K562 (cell line): ENCODE results near the gene PTH1R. TPM values are rescaled to one million over a fixed set of nuclear protein-coding genes. Genes with fewer than 3 reads are reported as not detected.
A peak's percentile ranks its signal among the peaks of the same experiment; 100 is the strongest.

Experiments
- ATAC-seq: fragments of 200-7000 bp; cut with Tn5 transposase; 3 replicates; pipeline ENCODE4 v1.9.1; 2020; ENCODE audit warnings: moderate library complexity
- BruUV-seq: library from RNA; stranded (reverse); fragments of 400-500 nt; replicated peaks from 2 replicates; lab custom pipeline; 2021; lab: Mats Ljungman, UMichigan
- CTCF ChIA-PET: fragments of 300-600 bp; formaldehyde crosslinking; extraction: SDS; loops from one replicate; lab custom pipeline; 2021; ENCODE audit warnings: low intra/inter-chr PET ratio; lab: Yijun Ruan, JAX
- POLR2A ChIA-PET: fragments of 300-600, 350-650 bp; sonication (Branson Sonifier 250); formaldehyde crosslinking; extraction: SDS; loops from one replicate; lab custom pipeline; 2021; ENCODE audit warnings: antibody characterized with exemption, inconsistent platforms; lab: Yijun Ruan, JAX
- DNase-seq, 4 experiments: peaks; one replicate each; pipeline versions ENCODE4 v3.0.0 to v3.0.0-alpha.2; 2011 to 2018; ENCODE audit warnings: low spot score in 3 of 4, mixed read lengths in 3 of 4; ENCODE audit errors: extremely low read depth in 1 of 4
- FAIRE-seq: peaks from 2 replicates; lab custom pipeline; 2011; peaks lifted over from hg19 to GRCh38; lab: Jason Lieb, UNC
- H2AFZ ChIP-seq: 2 replicates; pipeline ENCODE4 v1.6.0; 2011; ENCODE audit warnings: low read depth, low read length, control low read depth, inconsistent platforms
- H3K27ac ChIP-seq: fragments of 200-600 bp; 3 replicates; pipeline ENCODE4 v1.8.0; 2011; ENCODE audit warnings: low read depth, mild to moderate bottlenecking, control low read depth, inconsistent platforms, low read length, moderate library complexity, mixed read lengths; ENCODE audit errors: extremely low read depth
- H3K27me3 ChIP-seq, 2 experiments: fragments of 300-600 bp in 1 of 2; 2 replicates in 1 of 2; 3 replicates in 1 of 2; pipeline versions ENCODE4 v1.6.0 to v1.8.0; 2011; ENCODE audit warnings: inconsistent platforms in 2 of 2, low read length in 2 of 2, mild to moderate bottlenecking in 1 of 2, mixed read lengths in 1 of 2, moderate library complexity in 1 of 2; ENCODE audit not compliant: control insufficient read depth in 2 of 2, insufficient read depth in 2 of 2
- H3K36me3 ChIP-seq: fragments of 300-600 bp; 3 replicates; pipeline ENCODE4 v1.8.0; 2011; ENCODE audit warnings: mild to moderate bottlenecking, low read length, inconsistent platforms; ENCODE audit not compliant: control insufficient read depth, insufficient read depth
- H3K4me1 ChIP-seq, 2 experiments: fragments of 200-600 bp in 1 of 2; replicated peaks in 1 of 2; 2 replicates in 1 of 2; 3 replicates in 1 of 2; pipeline versions ENCODE4 v1.5.1 to v1.8.0; 2011; ENCODE audit warnings: inconsistent platforms in 2 of 2, low read length in 2 of 2, mild to moderate bottlenecking in 1 of 2, mixed read lengths in 1 of 2, moderate library complexity in 1 of 2; ENCODE audit not compliant: control insufficient read depth in 2 of 2, insufficient read depth in 2 of 2
- H3K4me2 ChIP-seq: 2 replicates; pipeline ENCODE4 v1.6.1; 2011; ENCODE audit warnings: low read length, control low read depth, inconsistent platforms, mixed read lengths; ENCODE audit not compliant: insufficient read depth
- H3K4me3 ChIP-seq: fragments of 200-600 bp; sonication (generic), shearing (Covaris generic); 2 replicates; pipeline ENCODE4 v1.5.1; 2016; ENCODE audit warnings: control low read depth, inconsistent platforms
- H3K79me2 ChIP-seq: fragments of 200-600 bp; 3 replicates; pipeline ENCODE4 v1.8.0; 2011; ENCODE audit warnings: low read length, inconsistent platforms; ENCODE audit not compliant: control insufficient read depth, insufficient read depth
- H3K9ac ChIP-seq, 2 experiments: 2 replicates each; pipeline versions ENCODE4 v1.6.0 to v1.6.1; 2011; ENCODE audit warnings: low read depth in 2 of 2, low read length in 2 of 2, control low read depth in 1 of 2, inconsistent platforms in 1 of 2, mild to moderate bottlenecking in 1 of 2, mixed read lengths in 1 of 2; ENCODE audit not compliant: insufficient read depth in 1 of 2
- H3K9me1 ChIP-seq: one replicate; pipeline ENCODE4 v1.6.0; 2011; ENCODE audit warnings: inconsistent platforms, mild to moderate bottlenecking, low read length, moderate library complexity; ENCODE audit not compliant: control insufficient read depth, insufficient read depth
- H3K9me3 ChIP-seq: replicated peaks from 2 replicates; pipeline ENCODE4 v1.5.1; 2011; ENCODE audit warnings: low read depth, low read length, inconsistent platforms; ENCODE audit not compliant: control insufficient read depth, insufficient read depth
- H4K20me1 ChIP-seq: replicated peaks from 2 replicates; pipeline ENCODE4 v1.6.1; 2011; ENCODE audit warnings: low read length, inconsistent platforms, mixed read lengths; ENCODE audit not compliant: control insufficient read depth, insufficient read depth
- CBX2 ChIP-seq: fragments of 200-600 bp; sonication (generic); IDR thresholded peaks from one replicate; pipeline ENCODE4 v1.6.1; 2012; ENCODE audit warnings: mild to moderate bottlenecking, low read length, inconsistent platforms; ENCODE audit not compliant: insufficient read depth, poor library complexity, severe bottlenecking
- RCOR1 ChIP-seq, 2 experiments: IDR thresholded peaks; 2 replicates each; pipeline ENCODE4 v1.6.1; 2012; ENCODE audit warnings: low read depth in 2 of 2, low read length in 2 of 2, borderline replicate concordance in 1 of 2, improper control_type of control experiment in 1 of 2
- RFX1 ChIP-seq: fragments of 450-650 bp; IDR thresholded peaks from 2 replicates; pipeline ENCODE4 v1.6.1; 2016; ENCODE audit warnings: mild to moderate bottlenecking, moderate library complexity
- SIN3B ChIP-seq: fragments of 450-650 bp; IDR thresholded peaks from 2 replicates; pipeline ENCODE4 v1.6.1; 2017; ENCODE audit warnings: low read depth, mild to moderate bottlenecking, moderate library complexity
- SMARCE1 ChIP-seq: fragments of 450-650 bp; IDR thresholded peaks from 2 replicates; pipeline ENCODE4 v1.7.1; 2016; ENCODE audit warnings: mild to moderate bottlenecking
- SMC3 ChIP-seq: conservative IDR thresholded peaks from 2 replicates; pipeline ENCODE4 v1.6.1; 2011; ENCODE audit warnings: low read depth, low read length, improper control_type of control experiment; ENCODE audit not compliant: insufficient read depth
- ZNF121 ChIP-seq: sonication (generic); formaldehyde crosslinking; conservative IDR thresholded peaks from 2 replicates; pipeline ENCODE4 v1.8.0; 2022; ENCODE audit warnings: missing genetic modification reagents
- ZNF124 ChIP-seq: sonication (generic); formaldehyde crosslinking; IDR thresholded peaks from 2 replicates; pipeline ENCODE4 v1.8.1; 2022; ENCODE audit warnings: missing genetic modification reagents
- WGBS: fragments of 100-300 bp; shearing (Covaris generic); methylation state at CpG from one replicate; pipeline ENCODE4 v1.1.6; 2016; ENCODE audit warnings: low coverage, mixed read lengths; ENCODE audit not compliant: insufficient coverage; ENCODE audit errors: missing lambda C conversion rate; 5-methylcytosine and 5-hydroxymethylcytosine counted together
- in situ Hi-C: fragments of 300-500 bp; cut with MboI; formaldehyde crosslinking; loops from 4 replicates; pipeline ENCODE4 v1.15.0; 2018; ENCODE audit warnings: inconsistent platforms, mixed read lengths
- intact Hi-C: fragments of 100-400 bp; cut with micrococcal nuclease; formaldehyde crosslinking; loops from 2 replicates; pipeline ENCODE4 v1.14.2; 2022
- polyA plus RNA-seq, 8 experiments: library from polyadenylated mRNA; depleted of rRNA in 4 of 8; stranded (reverse) in 5 of 8; unstranded in 3 of 8; fragments of >200 nt; fragmentation: Nextera tagmentation in 2 of 8; fragmentation: Illumina TruSeq in 1 of 8; extraction: Ambion mirVana in 2 of 8; extraction: Trizol in 1 of 8; gene quantifications; 2 replicates each; pipeline versions ENCODE4 v1.2.1 to v1.2.3, GENCODE V29; 2011 to 2014; ENCODE audit warnings: inconsistent platforms in 1 of 8, missing spikeins in 1 of 8
- total RNA-seq, 7 experiments: library from RNA; depleted of rRNA in 6 of 7; stranded (reverse); fragments of >200 nt in 6 of 7; fragmentation: Illumina TruSeq in 2 of 7; extraction: Trizol in 2 of 7; gene quantifications; 2 replicates each; pipeline versions ENCODE4 v1.2.1 to v1.2.3, GENCODE V29; 2011 to 2021; ENCODE audit warnings: low replicate concordance in 1 of 7
- TF ChIP-seq, protein P1 (sequence below): fragments of 450-650 bp; formaldehyde crosslinking; IDR thresholded peaks from 2 replicates; pipeline ENCODE4 v1.4.0; 2020; ENCODE audit warnings: mild to moderate bottlenecking, mixed read lengths
- TF ChIP-seq, protein P2 (sequence below): sonication (generic); formaldehyde crosslinking; IDR thresholded peaks from 2 replicates; pipeline ENCODE4 v1.9.0; 2022; ENCODE audit warnings: mild to moderate bottlenecking, missing genetic modification reagents
- TF ChIP-seq, protein P3 (sequence below): fragments of 450-650 bp; formaldehyde crosslinking; conservative IDR thresholded peaks from 2 replicates; pipeline ENCODE4 v1.4.0; 2022; ENCODE audit warnings: mild to moderate bottlenecking, missing genetic modification characterization
- TF ChIP-seq, protein P4 (sequence below), 3 experiments: IDR thresholded peaks in 2 of 3; conservative IDR thresholded peaks in 1 of 3; 2 replicates each; pipeline ENCODE4 v1.5.1; 2011 to 2012; ENCODE audit warnings: low read length in 3 of 3, mild to moderate bottlenecking in 3 of 3, control low read depth in 2 of 3, improper control_type of control experiment in 1 of 3, inconsistent platforms in 1 of 3, low read depth in 1 of 3, mixed read lengths in 1 of 3, moderate library complexity in 1 of 3; ENCODE audit not compliant: insufficient read depth in 2 of 3

The PTH1R gene
- total and polyA plus RNA-seq, 9 of the 15 experiments (the other 6 are each of a cell fraction or from before 2014, with no cell fraction given) = not detected

DNA sequence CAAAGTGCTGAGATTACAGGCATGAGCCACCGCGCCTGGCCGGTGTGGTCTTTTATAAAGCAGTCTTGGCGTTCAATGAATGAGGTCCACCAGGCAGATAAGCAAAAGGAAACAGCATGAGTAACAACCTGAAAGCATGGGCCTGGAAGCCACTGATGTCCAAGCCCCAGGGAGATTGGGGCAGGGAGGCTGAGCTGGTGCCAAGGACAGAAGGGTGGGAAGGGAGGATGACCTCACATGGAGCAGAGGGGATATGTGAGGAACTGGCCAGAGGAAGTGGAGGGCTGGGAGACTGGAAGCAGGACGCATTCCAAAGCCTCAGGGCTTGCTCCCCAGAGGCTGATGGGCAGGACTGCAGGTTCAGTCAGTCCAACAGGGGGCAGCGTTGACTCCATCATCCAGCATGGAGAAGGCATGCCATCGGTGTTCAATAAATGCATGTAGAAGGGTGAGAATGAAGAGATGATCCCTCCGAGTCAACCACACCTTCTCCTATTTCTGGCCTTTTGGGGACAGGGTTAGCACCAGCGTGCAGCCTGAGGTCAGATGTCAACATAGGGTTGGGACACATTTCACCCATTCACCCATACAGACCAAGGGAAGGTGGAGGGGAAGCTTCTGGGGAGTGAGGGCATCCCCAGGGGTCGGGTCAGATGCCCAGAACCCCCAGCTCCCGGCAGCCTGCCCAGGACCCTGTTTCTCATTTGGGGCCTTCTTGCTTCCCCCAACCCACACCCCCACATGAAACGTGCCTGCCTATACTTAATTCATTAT, 29.1 kb upstream of the PTH1R start (continued):
- TF ChIP-seq, protein P1, sequence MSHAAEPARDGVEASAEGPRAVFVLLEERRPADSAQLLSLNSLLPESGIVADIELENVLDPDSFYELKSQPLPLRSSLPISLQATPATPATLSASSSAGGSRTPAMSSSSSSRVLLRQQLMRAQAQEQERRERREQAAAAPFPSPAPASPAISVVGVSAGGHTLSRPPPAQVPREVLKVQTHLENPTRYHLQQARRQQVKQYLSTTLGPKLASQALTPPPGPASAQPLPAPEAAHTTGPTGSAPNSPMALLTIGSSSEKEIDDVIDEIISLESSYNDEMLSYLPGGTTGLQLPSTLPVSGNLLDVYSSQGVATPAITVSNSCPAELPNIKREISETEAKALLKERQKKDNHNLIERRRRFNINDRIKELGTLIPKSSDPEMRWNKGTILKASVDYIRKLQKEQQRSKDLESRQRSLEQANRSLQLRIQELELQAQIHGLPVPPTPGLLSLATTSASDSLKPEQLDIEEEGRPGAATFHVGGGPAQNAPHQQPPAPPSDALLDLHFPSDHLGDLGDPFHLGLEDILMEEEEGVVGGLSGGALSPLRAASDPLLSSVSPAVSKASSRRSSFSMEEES (CRISPR knock-in tag) = no peak
- TF ChIP-seq, protein P2, sequence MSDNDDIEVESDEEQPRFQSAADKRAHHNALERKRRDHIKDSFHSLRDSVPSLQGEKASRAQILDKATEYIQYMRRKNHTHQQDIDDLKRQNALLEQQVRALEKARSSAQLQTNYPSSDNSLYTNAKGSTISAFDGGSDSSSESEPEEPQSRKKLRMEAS = peak; percentile 36; the same call in 1 of the 2 replicates
- TF ChIP-seq RCOR1 (IDR thresholded peaks at IDR 0.05; ENCODE audit: borderline replicate concordance in 1 of 2, low read depth in 2 of 2, low read length in 2 of 2) = 0 out of 4 replicates have a peak, but pooled peaks of 1 of the 2 experiments have one; percentile 12
- TF ChIP-seq SMC3 = peak; percentile 50
- TF ChIP-seq RFX1 = no peak

DNA sequence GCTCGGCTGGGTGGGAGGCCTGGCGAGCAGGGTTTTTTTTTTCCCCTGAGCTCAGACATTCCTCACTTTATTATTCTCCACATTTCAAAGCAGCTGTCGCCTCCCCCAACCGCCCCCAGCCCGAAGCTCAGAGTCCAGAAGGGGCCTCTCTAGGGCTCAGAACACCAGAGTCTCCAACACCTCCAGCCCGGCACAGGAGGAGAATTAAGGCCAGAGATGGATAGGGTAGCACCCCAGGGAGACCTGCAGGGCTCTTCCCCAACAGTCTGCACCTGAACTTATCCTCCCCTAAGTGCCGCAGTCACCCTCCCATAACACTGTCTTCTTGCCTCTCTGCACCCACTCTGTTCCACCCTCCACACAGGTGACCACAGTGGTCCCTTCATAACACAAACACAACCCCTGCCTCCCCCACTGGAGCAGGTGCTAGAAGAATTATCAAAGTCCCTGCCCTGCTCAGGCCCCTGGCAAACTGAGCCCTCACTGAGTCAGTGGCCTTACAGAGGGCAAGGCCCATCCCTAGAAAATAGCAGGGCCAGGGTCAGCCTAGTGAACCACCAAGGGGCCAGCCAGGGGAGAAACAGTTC, 28.4 kb upstream of the PTH1R start:
- Histone ChIP-seq H3K79me2 (no peaks in the 10 kb centered on the region), H3K27me3 (peaks cover 7 to 68% of the 10 kb centered on the region in 2 experiments; a peak in 4 of 5 replicates), H2AFZ (no peak overlapping the region), H3K4me1 (peaks cover 11 to 17% of the 10 kb centered on the region in 2 experiments), H3K27ac (no peak overlapping the region), H3K4me2 (no peak overlapping the region), H3K9me1 (no peaks in the 10 kb centered on the region), H3K36me3 (no peaks in the 10 kb centered on the region), H3K9me3 (no peaks in the 10 kb centered on the region), H3K9ac (no peak overlapping the region), H4K20me1 (peaks cover 3% of the 10 kb centered on the region; the same call in 1 of the 2 replicates), H3K4me3 (no peak overlapping the region)
- no peak for DNase-seq
- BruUV-seq = no TSS peak
- ChIA-PET CTCF (no interaction called here), POLR2A (interaction anchor here (0.9 kb wide), 1 partner anchor 31 kb away, joined by 4 read pairs; no protein-coding TSS in a partner anchor)
- FAIRE-seq = no peak
- in situ Hi-C loops = no loop called here
- no peak for ATAC-seq
- 6% methylated on average over 6 of the region's 7 CpGs for WGBS
- intact Hi-C loops = loop anchor here (5.0 kb wide), 1 partner anchor 48 kb away; no protein-coding TSS in a partner anchor
- no peak for TF ChIP-seq SMARCE1
- TF ChIP-seq ZNF124 (CRISPR knock-in tag) = no peak
- TF ChIP-seq ZNF121 (CRISPR knock-in tag) = no peak
- TF ChIP-seq, protein P3, sequence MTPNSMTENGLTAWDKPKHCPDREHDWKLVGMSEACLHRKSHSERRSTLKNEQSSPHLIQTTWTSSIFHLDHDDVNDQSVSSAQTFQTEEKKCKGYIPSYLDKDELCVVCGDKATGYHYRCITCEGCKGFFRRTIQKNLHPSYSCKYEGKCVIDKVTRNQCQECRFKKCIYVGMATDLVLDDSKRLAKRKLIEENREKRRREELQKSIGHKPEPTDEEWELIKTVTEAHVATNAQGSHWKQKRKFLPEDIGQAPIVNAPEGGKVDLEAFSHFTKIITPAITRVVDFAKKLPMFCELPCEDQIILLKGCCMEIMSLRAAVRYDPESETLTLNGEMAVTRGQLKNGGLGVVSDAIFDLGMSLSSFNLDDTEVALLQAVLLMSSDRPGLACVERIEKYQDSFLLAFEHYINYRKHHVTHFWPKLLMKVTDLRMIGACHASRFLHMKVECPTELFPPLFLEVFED (CRISPR knock-in tag) = no peak
- no peak for TF ChIP-seq CBX2
- TF ChIP-seq SIN3B = no peak
- TF ChIP-seq, protein P4, sequence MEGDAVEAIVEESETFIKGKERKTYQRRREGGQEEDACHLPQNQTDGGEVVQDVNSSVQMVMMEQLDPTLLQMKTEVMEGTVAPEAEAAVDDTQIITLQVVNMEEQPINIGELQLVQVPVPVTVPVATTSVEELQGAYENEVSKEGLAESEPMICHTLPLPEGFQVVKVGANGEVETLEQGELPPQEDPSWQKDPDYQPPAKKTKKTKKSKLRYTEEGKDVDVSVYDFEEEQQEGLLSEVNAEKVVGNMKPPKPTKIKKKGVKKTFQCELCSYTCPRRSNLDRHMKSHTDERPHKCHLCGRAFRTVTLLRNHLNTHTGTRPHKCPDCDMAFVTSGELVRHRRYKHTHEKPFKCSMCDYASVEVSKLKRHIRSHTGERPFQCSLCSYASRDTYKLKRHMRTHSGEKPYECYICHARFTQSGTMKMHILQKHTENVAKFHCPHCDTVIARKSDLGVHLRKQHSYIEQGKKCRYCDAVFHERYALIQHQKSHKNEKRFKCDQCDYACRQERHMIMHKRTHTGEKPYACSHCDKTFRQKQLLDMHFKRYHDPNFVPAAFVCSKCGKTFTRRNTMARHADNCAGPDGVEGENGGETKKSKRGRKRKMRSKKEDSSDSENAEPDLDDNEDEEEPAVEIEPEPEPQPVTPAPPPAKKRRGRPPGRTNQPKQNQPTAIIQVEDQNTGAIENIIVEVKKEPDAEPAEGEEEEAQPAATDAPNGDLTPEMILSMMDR (IDR thresholded peaks at IDR 0.05 in 2 of 3, conservative IDR thresholded peaks at IDR 0.05 in 1 of 3; ENCODE audit: insufficient read depth in 2 of 3, low read depth in 1 of 3, low read length in 3 of 3) = no peak
